ENCODE results near the gene LRP8. TPM values are rescaled to one million over a fixed set of nuclear protein-coding genes. Genes with fewer than 3 reads are reported as not detected.
"Not testable (repeated sequence)": the region's sequence is repeated elsewhere in the genome, so short reads cannot be mapped to it uniquely, and the experiment has no call there.

LRP8 gene
- total RNA-seq, 1 donor from 2014 or later, result 21.1 TPM

DNA sequence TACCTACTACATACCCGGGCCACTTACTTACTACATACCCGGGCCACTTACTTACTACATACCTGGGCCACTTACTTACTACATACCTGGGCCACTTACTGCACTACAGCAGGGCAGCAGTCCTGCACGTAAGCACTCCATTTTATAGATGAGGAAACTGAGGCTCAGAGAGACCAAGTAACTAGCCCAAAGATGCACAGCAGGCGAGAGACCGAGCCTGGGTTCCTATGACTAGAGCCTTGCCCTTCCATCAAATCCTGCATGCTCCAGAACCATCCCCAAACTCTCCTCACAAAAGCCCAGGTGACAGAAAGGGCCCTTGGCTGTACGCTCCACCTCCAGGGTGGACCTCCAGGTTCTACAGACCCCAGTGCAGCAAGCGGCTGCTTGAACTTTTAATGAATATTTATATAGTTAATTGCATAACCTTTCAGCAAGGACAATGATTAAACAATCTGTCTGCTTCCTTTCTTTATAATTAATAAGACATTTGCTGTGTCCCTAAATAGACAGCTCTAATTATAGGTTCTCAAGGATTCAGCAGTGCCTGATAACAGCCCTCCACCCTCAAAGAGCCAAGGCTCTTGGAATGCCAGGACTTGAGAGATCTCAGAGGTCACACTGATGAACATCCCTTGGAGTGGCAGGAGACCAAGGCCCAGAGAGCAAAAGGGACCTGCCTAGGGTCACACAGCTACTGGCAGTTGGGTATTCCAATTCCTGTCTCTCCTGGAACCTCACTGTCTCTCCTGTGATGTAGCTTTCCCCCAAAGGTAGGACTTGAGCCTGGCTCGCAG lies 43.4 kb downstream of the LRP8 start:
- H3K9me3 ChIP-seq, result no peaks in the 10 kb centered on the region
- no peaks in the 10 kb centered on the region for H3K27me3 ChIP-seq
- H3K4me3 ChIP-seq, result no peak overlapping the region
- no peak for DNase-seq (ENCODE audit: extremely low spot score in 2 of 2)
- TF ChIP-seq POLR2AphosphoS5 (IDR thresholded peaks at IDR 0.05; ENCODE audit: insufficient read depth in 1 of 2, low read depth in 1 of 2) (no peak), POLR2A (IDR thresholded peaks at IDR 0.05) (no peak)
- TF ChIP-seq, protein P1, sequence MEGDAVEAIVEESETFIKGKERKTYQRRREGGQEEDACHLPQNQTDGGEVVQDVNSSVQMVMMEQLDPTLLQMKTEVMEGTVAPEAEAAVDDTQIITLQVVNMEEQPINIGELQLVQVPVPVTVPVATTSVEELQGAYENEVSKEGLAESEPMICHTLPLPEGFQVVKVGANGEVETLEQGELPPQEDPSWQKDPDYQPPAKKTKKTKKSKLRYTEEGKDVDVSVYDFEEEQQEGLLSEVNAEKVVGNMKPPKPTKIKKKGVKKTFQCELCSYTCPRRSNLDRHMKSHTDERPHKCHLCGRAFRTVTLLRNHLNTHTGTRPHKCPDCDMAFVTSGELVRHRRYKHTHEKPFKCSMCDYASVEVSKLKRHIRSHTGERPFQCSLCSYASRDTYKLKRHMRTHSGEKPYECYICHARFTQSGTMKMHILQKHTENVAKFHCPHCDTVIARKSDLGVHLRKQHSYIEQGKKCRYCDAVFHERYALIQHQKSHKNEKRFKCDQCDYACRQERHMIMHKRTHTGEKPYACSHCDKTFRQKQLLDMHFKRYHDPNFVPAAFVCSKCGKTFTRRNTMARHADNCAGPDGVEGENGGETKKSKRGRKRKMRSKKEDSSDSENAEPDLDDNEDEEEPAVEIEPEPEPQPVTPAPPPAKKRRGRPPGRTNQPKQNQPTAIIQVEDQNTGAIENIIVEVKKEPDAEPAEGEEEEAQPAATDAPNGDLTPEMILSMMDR (IDR thresholded peaks at IDR 0.05), result no peak
- intact Hi-C loops (cut with DNase I), result no loop called here
- no peaks in the 10 kb centered on the region for H3K4me1 ChIP-seq
- no peak overlapping the region for H3K27ac ChIP-seq
- H3K36me3 ChIP-seq, result no peaks in the 10 kb centered on the region

DNA sequence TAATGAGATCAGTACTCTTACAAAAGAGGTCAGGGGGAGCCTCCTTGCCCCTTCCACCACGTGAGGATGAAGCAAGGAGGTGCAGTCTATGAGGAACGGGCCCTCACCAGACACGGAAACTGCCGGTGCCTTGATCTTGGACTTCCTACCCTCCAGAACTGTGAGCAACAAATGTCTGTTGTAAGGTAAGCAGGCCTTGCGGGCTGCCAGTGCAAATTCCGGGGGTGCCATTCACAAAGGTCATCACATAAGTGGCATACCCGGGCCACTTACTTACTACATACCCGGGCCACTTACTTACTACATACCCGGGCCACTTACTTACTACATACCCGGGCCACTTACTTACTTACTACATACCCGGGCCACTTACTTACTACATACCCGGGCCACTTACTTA lies 44.7 kb downstream of the LRP8 start:
- not testable (repeated sequence) for H3K9me3 ChIP-seq, H3K36me3 ChIP-seq

DNA sequence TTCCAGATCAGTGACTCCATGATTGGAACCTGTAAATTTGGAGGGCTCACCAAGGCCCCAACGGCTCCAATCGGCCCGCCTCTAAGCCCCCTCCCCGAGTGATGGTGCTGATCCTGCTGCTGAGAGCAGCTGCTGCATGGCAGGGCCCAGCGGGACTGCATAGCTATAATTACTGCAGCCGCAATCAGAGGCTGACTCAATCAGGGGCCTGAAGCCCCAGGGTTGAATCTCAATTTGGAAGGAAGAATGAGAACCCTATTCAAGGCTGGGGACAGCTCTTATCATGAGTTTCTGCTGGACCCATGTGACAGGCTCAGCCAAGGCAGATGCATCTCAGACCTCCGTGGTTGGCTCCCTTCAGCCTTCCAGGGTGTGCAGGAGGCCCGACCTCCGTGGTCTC lies 46.7 kb downstream of the LRP8 start:
- no peaks in the 10 kb centered on the region for H3K9me3 ChIP-seq
- intact Hi-C loops (cut with DNase I), result no loop called here
- no peak overlapping the region for H3K27ac ChIP-seq
- no peaks in the 10 kb centered on the region for H3K36me3 ChIP-seq
- H3K27me3 ChIP-seq, result no peaks in the 10 kb centered on the region
- DNase-seq (ENCODE audit: extremely low spot score in 2 of 2), result no peak
- H3K4me3 ChIP-seq, result no peak overlapping the region
- TF ChIP-seq POLR2AphosphoS5 (IDR thresholded peaks at IDR 0.05; ENCODE audit: insufficient read depth in 1 of 2, low read depth in 1 of 2), result no peak
- H3K4me1 ChIP-seq, result no peaks in the 10 kb centered on the region

More for the DNA sequence above, 44.7 kb downstream of the LRP8 start:
- H3K27ac ChIP-seq; DNase-seq (ENCODE audit: extremely low spot score in 2 of 2); H3K27me3 ChIP-seq; H3K4me3 ChIP-seq; H3K4me1 ChIP-seq; intact Hi-C loops (cut with DNase I): not testable (repeated sequence)

DNA sequence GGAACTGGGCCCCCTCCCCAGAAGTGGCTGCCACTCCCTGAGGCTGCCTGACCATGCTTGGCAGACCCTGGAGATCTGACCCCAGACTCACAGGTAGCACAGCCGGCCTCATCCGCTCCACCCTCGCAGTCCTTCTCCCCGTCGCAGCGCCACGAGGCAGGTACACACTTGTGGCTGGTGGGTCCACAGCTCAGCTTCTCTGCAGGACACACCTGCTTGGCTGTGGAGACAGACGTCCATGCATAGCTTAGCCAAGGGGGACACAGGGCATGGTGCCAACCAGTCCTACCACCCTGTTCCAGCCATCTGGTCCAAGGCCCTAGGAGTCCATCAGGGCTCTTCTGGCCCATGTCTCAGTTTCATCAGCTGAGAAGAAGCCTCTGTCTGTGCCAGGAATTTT lies 47.4 kb downstream of the LRP8 start:
- intact Hi-C loops (cut with DNase I), result no loop called here
- TF ChIP-seq POLR2AphosphoS5 (IDR thresholded peaks at IDR 0.05; ENCODE audit: insufficient read depth in 1 of 2, low read depth in 1 of 2) (no peak), POLR2A (IDR thresholded peaks at IDR 0.05) (no peak)
- TF ChIP-seq, protein P1 (IDR thresholded peaks at IDR 0.05), result no peak
- Histone ChIP-seq H3K9me3 (no peaks in the 10 kb centered on the region), H3K27me3 (no peaks in the 10 kb centered on the region), H3K4me1 (no peaks in the 10 kb centered on the region), H3K4me3 (no peak overlapping the region), H3K27ac (no peak overlapping the region), H3K36me3 (no peaks in the 10 kb centered on the region)
- no peak for DNase-seq (ENCODE audit: extremely low spot score in 2 of 2)

DNA sequence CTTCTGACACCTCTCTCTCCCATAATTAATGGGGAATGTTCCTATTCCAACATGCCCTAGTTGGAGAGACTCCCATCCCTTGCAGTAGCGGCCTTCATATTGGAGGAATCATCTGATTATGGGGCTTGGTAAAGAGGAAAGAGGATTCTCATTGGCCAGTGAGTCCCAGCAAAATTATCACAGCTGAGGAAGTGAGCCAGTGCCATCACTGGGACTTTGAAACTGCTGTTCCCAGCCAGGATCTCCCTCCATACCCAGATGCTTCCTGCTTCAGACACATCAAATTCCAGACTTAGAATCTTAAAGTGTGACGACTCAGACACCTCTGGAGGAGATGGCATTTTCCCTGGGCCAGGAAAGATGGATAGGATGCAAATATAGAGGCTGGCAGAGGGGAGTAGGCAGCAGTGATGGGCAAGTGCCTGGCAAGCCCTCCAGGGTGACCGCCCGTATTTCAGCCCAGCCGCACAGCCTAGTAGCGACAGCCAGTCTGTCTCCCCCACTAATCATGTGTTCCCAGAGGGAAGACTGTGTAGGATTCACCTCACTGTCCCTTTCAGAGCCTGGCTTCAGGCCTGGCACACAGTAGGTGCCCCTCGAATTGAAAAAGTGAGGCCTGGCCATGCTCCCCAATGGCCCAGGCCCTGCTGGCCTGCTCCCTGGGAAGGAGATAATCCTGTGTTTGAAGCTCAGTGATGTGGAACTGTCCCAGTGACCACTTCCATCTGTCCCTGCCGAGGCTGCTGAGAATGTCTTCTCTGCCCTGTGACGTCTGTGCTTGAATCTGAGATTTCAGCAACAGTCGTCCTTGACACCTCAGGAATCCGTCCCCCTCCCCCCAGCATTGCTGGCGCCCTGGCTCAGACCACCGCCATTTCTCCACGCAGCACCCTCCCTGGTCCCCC lies 48.3 kb downstream of the LRP8 start:
- no peaks in the 10 kb centered on the region for H3K27me3 ChIP-seq
- H3K27ac ChIP-seq, result no peak overlapping the region
- DNase-seq (ENCODE audit: extremely low spot score in 2 of 2), result no peak
- no peaks in the 10 kb centered on the region for H3K9me3 ChIP-seq
- no peak overlapping the region for H3K4me3 ChIP-seq
- no peak for TF ChIP-seq POLR2AphosphoS5 (IDR thresholded peaks at IDR 0.05; ENCODE audit: insufficient read depth in 1 of 2, low read depth in 1 of 2)
- H3K4me1 ChIP-seq, result no peaks in the 10 kb centered on the region
- H3K36me3 ChIP-seq, result no peaks in the 10 kb centered on the region
- intact Hi-C loops (cut with DNase I), result loop anchor here (2.0 kb wide), 1 partner anchor 113 kb away; no protein-coding TSS in a partner anchor

DNA sequence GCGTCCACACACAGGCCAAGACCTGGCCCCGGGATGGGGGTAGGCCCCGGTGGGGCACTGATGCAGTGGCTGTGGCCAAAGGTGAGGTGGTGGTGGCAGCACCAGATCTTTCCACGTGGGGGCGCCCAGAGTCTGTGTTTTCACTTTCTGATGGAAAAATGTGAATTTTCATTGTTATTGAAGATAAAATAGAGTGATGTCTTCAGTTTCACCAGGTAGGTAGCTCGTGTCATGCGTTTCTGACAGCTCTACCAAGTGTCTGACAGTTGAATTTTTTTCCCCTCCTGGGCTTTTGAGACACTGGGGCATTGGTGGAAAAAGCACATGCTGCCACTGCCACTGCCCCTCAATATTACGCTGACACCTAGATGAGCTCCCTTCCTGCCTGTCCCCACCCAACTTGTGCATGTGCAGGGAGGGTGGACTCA lies 49.6 kb downstream of the LRP8 start:
- no peaks in the 10 kb centered on the region for H3K36me3 ChIP-seq
- intact Hi-C loops (cut with DNase I), result loop anchor here (2.0 kb wide), 1 partner anchor 114 kb away; no protein-coding TSS in a partner anchor
- DNase-seq (ENCODE audit: extremely low spot score in 2 of 2), result no peak
- H3K27me3 ChIP-seq, result no peaks in the 10 kb centered on the region
- no peak overlapping the region for H3K4me3 ChIP-seq
- H3K4me1 ChIP-seq, result no peaks in the 10 kb centered on the region
- TF ChIP-seq POLR2A (IDR thresholded peaks at IDR 0.05) (no peak), POLR2AphosphoS5 (IDR thresholded peaks at IDR 0.05; ENCODE audit: insufficient read depth in 1 of 2, low read depth in 1 of 2) (no peak)
- TF ChIP-seq, protein P1 (IDR thresholded peaks at IDR 0.05), result peak; percentile 76 to 85 (median 77)
- H3K27ac ChIP-seq, result no peak overlapping the region
- H3K9me3 ChIP-seq, result no peaks in the 10 kb centered on the region
